H1 (cell line): ENCODE measurements around the gene TMPRSS13. TPM values are rescaled to one million over a fixed set of nuclear protein-coding genes. Genes with fewer than 3 reads are reported as not detected.

Experiments
- BCL11A ChIP-seq, 2 experiments: IDR thresholded peaks; one replicate each; pipeline ENCODE4 v1.6.1; 2011; ENCODE audit warnings: low read depth in 2 of 2, low read length in 2 of 2, mild to moderate bottlenecking in 2 of 2
- CBX8 ChIP-seq: fragments of 300-800, 300-1000 bp; sonication (generic); IDR thresholded peaks from 2 replicates; pipeline ENCODE4 v1.7.1; 2016; ENCODE audit warnings: low read depth, low read length, borderline replicate concordance
- CEBPB ChIP-seq: IDR thresholded peaks from 2 replicates; pipeline ENCODE4 v1.6.1; 2012; ENCODE audit warnings: low read depth, low read length
- NANOG ChIP-seq: IDR thresholded peaks from 2 replicates; pipeline ENCODE4 v1.6.1; 2011; ENCODE audit warnings: low read length, low read depth, mild to moderate bottlenecking, inconsistent platforms; ENCODE audit not compliant: insufficient read depth, poor library complexity, severe bottlenecking
- NRF1 ChIP-seq: IDR thresholded peaks from 2 replicates; pipeline ENCODE4 v1.6.1; 2011; ENCODE audit warnings: mild to moderate bottlenecking, low read depth, low read length, improper control_type of control experiment
- RBBP5 ChIP-seq: IDR thresholded peaks from 2 replicates; pipeline ENCODE4 v1.7.1; 2012; ENCODE audit warnings: low read depth, mild to moderate bottlenecking, inconsistent platforms, low read length, moderate library complexity, borderline replicate concordance
- SIX5 ChIP-seq: IDR thresholded peaks from 2 replicates; pipeline ENCODE4 v1.6.1; 2011; ENCODE audit warnings: mild to moderate bottlenecking, low read depth, low read length
- SP2 ChIP-seq: IDR thresholded peaks from 2 replicates; pipeline ENCODE4 v1.6.1; 2012; ENCODE audit warnings: mild to moderate bottlenecking, low read length, inconsistent platforms
- polyA plus RNA-seq, 7 experiments: library from polyadenylated mRNA; depleted of rRNA in 3 of 7; stranded (reverse) in 5 of 7; unstranded in 2 of 7; fragments of >200 nt in 5 of 7; fragments of 200-250 nt in 2 of 7; gene quantifications; 1 replicate in 5 of 7; 2 replicates in 1 of 7; 4 replicates in 1 of 7; pipeline versions ENCODE4 v1.2.1 to v1.2.3, GENCODE V29; 2011 to 2013; ENCODE audit warnings: missing spikeins in 2 of 7, mixed read lengths in 2 of 7
- total RNA-seq: library from RNA; stranded (reverse); fragmentation: NEBNext Ultra II Directional; extraction: Animal tissue kit (Norgen Biotek cat#: 25700); gene quantifications from 2 replicates; pipeline ENCODE4 v1.2.1, GENCODE V29; 2021

TMPRSS13 gene
- total and polyA plus RNA-seq, 2 of the 8 experiments (the other 6 are each of a cell fraction or from before 2014, with no cell fraction given): 0.61 to 0.79 TPM

GRCh38 chr11:117929916-117930570 lies 841 bp upstream of the TMPRSS13 start (continued):
- TF ChIP-seq BCL11A (IDR thresholded peaks at IDR 0.05; ENCODE audit: low read depth in 2 of 2, low read length in 2 of 2) (no peak), SIX5 (no peak), SP2 (no peak), CEBPB (no peak), CBX8 (no peak), NANOG (no peak), NRF1 (no peak), RBBP5 (no peak)
